CD1c-positive myeloid dendritic cell (primary cell): ENCODE data around the gene DHX15.

Experiments used
- DNase-seq: peaks from one replicate; pipeline ENCODE4 v3.0.0-alpha.2; 2016; ENCODE audit errors: extremely low spot score

The DHX15 gene

DNA sequence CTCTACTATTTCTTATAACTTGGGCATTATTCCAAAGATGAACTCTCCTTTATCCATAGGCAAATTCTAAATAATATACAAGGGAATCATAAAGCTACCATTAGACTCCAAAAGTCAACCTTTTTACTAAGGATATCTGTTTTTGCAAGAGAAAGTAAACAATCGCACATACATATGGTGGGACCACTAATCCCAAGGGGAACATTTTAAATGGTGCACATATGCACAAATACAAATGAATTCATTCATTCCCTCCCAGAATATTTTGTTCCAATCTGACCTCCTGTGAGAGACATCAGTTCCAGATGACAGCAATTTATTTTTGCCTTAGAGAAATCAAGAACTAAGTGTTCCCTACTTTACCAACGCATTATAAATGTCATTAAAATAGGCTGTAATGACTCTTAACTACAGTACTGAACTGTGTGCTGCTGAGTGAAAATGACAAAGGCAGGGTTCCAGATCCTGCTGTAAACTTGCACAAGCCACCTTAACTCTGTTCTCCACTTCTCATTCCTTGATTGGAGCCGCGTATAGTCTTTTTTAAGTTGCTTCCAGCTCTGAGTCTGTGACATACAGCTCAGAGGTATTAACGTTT, 2.0 kb downstream of the DHX15 start:
- no peak for DNase-seq

GRCh38 chr4:24578364-24578763, 6.0 kb downstream of the DHX15 start:
- DNase-seq: peak; percentile 26

GRCh38 chr4:24576276-24576675, 8.1 kb downstream of the DHX15 start:
- no peak for DNase-seq

- no peak for DNase-seq
Measured at GRCh38 chr4:24574236-24574635, 10.1 kb downstream of the DHX15 start.

DNA sequence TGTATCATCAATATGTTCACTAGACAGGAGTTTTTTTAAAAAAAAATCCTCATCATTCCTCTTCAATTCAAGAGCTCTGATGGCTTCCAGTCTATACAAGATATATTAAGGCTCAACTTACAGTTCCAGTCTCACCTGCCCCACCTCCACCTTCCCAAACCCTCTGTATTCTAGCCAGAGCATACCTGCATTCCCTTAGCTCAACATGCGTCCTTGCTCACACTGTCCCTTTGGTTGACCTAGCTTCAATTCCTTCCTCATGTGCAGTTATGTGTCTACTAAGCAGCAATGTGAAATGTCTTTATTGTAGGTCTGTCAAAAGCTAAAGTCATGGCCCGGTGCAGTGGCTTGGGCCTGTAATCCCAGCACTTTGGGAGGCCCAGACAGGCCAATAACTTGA, 10.8 kb downstream of the DHX15 start:
- no peak for DNase-seq

GRCh38 chr4:24570574-24571236, 13.6 kb downstream of the DHX15 start:
- no peak for DNase-seq

DNA sequence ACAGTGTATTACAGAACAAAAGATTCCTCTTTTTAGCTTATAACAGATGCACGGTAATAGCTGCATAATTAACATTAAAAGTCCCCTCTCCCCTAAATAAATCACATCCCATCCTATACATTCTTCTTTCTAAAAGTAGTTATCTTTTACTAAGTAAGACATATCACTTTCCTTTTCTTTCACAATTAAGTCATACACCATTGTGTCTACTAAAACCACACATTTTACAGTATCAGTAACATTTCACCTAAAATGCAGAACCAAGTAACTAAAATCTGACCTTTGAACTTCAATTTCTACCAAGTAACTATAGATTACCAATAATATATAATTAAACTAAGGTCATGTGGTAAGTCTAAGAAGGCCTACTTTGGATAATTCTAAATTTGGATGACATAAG, 14.2 kb downstream of the DHX15 start:
- DNase-seq: no peak

DNA sequence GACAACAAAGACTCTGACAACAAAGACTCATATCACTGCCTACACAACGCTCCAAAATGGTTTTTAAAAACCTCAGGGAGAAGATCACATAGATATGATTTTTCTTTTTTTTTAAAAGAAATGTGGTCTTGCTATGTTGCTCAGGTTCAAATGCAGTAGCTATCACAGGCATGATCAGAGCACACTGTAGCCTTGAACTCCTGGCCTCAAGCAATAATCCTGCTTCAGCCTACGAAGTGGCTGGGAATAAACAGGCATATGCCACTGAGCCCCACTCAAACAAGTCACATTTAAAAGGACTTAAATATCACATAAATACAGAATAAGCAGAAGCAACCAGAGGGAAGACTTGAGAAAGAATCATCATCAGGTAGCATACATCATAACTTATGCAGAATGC, 14.7 kb downstream of the DHX15 start:
- no peak for DNase-seq

GRCh38 chr4:24568425-24568824, 15.9 kb downstream of the DHX15 start:
- DNase-seq: no peak

GRCh38 chr4:24565054-24565453, 19.3 kb downstream of the DHX15 start:
- DNase-seq: no peak

DNA sequence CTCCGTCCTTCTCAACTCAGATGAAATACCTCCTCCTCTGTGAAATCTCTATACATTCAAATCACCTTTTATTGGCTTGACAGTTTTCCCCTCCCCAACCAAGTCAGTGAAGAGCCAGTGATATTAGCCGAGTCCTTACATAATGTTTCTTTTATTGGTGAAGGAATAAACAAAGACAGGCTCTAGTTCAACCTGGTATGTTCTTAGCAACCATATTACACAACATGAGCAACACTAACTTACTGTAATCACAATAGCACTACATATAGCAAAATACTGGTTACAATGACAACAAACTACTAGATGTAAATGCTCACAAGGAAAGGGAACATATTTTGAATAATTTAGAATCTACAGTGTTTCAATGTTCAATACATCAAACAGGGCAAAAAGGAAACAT, 19.9 kb downstream of the DHX15 start:
- DNase-seq: no peak

- no peak for DNase-seq
Measured at GRCh38 chr4:24561438-24562139, 22.8 kb downstream of the DHX15 start.

DNA sequence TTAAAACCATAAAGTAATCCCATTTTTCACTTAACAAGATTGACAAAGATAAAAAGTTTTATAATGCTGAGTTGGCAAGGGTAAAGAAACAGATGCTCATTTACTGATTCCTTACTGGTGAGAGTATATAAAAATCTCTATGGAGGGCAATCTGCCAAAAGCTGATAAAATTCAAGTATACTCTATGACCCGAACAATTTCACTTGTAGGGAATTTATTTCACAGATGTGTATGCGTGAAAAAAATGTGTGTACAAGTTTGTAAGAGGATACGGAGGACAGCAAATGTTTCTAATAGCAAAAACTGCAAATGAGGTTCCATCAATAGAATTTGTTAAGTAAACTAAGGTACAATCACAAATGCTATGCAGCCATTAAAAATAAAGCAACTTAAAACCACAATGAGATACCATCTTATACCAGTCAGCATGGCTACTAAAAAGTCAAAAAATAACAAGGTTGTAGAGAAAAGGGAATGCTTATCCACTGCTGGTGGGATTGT, 23.4 kb downstream of the DHX15 start:
- no peak for DNase-seq

- DNase-seq: no peak
Measured at GRCh38 chr4:24559889-24560288, 24.5 kb downstream of the DHX15 start.

DNA sequence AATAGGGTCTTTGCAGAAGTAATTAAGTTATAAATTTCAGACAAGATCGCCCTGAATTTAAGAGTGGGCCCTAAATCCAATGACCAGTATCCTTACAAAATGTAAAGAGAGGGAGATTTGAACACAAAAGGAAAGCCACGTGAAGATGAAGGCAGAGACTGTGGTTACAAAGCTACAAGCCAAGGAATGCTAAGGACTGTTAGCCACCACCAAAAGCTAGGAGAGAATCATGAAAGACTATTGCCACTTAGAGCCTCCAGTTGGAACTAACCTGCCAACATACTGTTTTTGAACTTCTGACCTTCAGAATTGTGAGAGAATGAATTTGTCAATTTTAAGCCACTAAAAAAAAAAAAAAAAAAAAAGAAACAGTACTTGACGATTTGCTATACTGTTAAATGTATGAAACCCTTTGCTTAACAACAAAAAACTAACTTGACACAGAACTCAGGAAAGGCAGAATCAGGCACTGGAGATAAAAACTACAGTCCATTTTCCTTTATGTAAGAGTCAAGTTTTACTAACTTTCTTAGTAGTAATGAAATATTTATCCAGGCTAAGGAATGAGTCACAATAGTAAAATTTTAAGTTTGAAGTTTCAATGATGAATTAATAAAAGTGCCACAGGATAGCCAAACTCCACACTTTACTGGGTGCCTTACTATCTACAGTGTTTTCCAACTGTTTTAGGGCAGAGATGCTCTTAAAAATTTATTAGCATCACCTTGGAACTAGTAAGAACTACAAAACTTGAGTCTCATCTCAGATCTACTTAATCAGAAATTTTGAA, 25.1 kb downstream of the DHX15 start:
- no peak for DNase-seq

- peak; percentile 32 for DNase-seq
Measured at GRCh38 chr4:24557026-24558025, 27.0 kb downstream of the DHX15 start.

GRCh38 chr4:24551492-24552289, 32.7 kb downstream of the DHX15 start:
- DNase-seq: no peak

- DNase-seq: no peak
Measured at GRCh38 chr4:24550441-24551175, 33.7 kb downstream of the DHX15 start.

DNA sequence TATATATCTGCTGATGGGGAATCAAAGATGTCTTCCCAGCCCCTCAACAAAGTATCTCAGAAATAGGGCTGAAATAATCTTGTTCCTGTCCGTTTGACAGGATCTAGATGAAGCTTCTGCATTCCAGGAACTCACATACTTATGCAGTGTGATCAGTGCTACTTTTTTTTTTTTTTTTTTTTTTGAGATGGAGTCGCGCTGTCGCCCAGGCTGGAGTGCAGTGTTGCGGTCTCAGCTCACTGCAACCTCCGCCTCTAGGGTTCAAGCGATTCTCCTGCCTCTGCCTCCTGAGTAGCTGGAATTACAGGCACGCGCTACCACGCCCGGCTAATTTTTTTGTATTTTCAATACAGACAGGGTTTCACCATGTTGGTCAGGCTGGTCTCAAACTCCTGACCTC, 36.4 kb downstream of the DHX15 start:
- no peak for DNase-seq
